Spleen (tissue), 7 donors: Measurements from ENCODE around the gene SH2D3C.
A peak's percentile ranks its signal among the peaks of the same experiment; 100 is the strongest.
"Not testable (repeated sequence)": the region's sequence is repeated elsewhere in the genome, so short reads cannot be mapped to it uniquely, and the experiment has no call there.

Source experiments
- POLR2A ChIP-seq, 3 donors: fragments of 450-650 bp; IDR thresholded peaks; one replicate each; pipeline ENCODE4 v1.5.1; 2017; ENCODE audit warnings: antibody characterized with exemption in 3 of 3, mild to moderate bottlenecking in 1 of 3
- POLR2AphosphoS5 ChIP-seq, 3 donors: sonication (generic); formaldehyde crosslinking; IDR thresholded peaks; one replicate each; pipeline ENCODE4 v1.5.1; 2017; ENCODE audit warnings: antibody characterized with exemption in 3 of 3
- TF ChIP-seq, protein P1 (sequence below), 11 experiments: fragments of 200-600 bp in 7 of 11; fragments of 450-650 bp in 4 of 11; sonication (generic) in 4 of 11; IDR thresholded peaks in 8 of 11; conservative IDR thresholded peaks in 3 of 11; 1 replicate in 7 of 11; 2 replicates in 4 of 11; pipeline versions ENCODE4 v1.4.0 to v1.8.0; 2016 to 2021; ENCODE audit warnings: antibody characterized with exemption in 11 of 11, inconsistent platforms in 4 of 11, mild to moderate bottlenecking in 1 of 11
- donor health status: DM: no; HTN: no; CAD: no; lungs with moderate emphysema.
- donor health status: DM: no; HTN: no; CAD: no.
- donor health status: DM: no; HTN: no; CAD: no.

DNA sequence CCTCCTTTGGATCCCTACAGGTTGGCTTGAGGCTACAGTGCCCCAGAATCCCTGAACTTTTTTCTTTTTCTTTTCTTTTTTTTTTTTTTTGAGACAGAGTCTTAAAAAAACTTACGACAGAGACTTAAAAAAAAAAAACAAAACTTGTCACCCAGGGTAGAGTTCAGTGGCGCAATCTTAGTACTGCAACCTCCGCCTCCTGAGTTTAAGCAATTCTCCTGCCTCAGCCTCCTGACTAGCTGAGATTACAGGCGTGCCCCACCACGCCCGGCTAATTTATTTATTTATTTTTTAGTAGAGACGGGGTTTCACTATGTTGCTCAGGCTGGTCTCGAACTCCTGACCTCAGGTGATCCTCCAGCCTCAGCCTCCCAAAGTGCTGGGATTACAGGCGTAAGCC is 2.4 kb upstream of the SH2D3C start:
- TF ChIP-seq, protein P1, sequence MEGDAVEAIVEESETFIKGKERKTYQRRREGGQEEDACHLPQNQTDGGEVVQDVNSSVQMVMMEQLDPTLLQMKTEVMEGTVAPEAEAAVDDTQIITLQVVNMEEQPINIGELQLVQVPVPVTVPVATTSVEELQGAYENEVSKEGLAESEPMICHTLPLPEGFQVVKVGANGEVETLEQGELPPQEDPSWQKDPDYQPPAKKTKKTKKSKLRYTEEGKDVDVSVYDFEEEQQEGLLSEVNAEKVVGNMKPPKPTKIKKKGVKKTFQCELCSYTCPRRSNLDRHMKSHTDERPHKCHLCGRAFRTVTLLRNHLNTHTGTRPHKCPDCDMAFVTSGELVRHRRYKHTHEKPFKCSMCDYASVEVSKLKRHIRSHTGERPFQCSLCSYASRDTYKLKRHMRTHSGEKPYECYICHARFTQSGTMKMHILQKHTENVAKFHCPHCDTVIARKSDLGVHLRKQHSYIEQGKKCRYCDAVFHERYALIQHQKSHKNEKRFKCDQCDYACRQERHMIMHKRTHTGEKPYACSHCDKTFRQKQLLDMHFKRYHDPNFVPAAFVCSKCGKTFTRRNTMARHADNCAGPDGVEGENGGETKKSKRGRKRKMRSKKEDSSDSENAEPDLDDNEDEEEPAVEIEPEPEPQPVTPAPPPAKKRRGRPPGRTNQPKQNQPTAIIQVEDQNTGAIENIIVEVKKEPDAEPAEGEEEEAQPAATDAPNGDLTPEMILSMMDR (IDR thresholded peaks at IDR 0.05 in 8 of 11, conservative IDR thresholded peaks at IDR 0.05 in 3 of 11), result peak in 1 of 11 experiments; percentile 14
- not testable (repeated sequence) for TF ChIP-seq POLR2AphosphoS5, POLR2A (IDR thresholded peaks at IDR 0.05)
